Activated CD4-positive, alpha-beta T cell treated with anti-CD3 and anti-CD28 coated beads, Interleukin-2, amount 50 U/mL, for 1 hour (primary cell): ENCODE data around the gene GLT8D1.
"Not testable (repeated sequence)": the region's sequence is repeated elsewhere in the genome, so short reads cannot be mapped to it uniquely, and the experiment has no call there.

ENCODE experiments used
- DNase-seq: peaks from one replicate; pipeline ENCODE4 v3.0.0-alpha.2; 2020

GLT8D1 gene, protein sequence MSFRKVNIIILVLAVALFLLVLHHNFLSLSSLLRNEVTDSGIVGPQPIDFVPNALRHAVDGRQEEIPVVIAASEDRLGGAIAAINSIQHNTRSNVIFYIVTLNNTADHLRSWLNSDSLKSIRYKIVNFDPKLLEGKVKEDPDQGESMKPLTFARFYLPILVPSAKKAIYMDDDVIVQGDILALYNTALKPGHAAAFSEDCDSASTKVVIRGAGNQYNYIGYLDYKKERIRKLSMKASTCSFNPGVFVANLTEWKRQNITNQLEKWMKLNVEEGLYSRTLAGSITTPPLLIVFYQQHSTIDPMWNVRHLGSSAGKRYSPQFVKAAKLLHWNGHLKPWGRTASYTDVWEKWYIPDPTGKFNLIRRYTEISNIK

DNA sequence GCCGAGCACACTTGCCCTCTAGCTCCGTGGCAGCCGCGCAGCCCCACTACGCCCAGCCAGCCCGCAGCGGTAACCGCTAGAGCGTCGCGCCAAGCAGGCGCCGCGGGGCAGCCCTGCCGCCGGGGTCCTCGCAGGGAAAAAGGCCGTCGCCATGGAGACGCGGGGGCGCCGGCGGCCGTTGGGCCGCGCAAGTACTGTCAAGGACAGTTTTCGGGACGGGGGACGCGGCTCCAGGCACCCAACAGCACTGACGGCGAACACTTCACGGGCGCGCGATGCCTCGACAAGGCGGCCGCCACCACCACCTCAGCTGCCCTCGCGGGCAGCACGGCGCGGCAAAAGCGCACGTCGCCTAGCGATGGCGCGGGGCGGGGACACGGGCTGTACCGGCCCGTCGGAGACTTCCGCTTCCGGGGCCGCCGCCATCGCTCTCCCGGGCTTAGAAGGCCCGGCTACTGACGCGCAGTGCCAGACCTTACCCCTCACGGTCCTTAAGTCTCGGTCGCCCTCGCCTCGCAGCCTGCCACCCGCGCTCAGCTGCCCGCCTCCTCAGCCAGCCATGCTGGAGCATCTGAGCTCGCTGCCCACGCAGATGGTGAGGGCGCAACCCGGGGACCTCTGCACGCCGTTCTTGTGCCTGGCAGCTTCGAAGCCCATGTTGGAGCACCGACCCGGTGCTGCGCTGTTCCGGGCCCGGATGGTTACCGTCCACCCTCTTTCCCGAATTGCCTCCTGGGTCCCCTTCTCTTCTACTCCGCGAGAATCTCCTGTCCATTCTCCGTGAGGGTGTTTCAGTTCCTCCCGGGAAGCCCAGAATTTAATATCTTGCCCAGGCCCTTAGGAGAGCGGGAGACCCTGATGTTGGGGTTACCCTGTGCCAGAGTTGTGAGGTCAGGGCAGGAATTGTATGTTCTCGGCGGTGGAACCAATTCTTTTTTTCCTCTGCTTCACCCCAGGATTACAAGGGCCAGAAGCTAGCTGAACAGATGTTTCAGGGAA is at the start of gene GLT8D1, which contains the start of gene SPCS1:
Gene GLT8D1, minus strand, starts transcription at position 104 of the 999 bp plus-strand sequence. CDS start 5,331 bp downstream, outside the sequence.
Gene SPCS1, plus strand, starts transcription at position 419 of the 999 bp plus-strand sequence. Its CDS starts 141 bp downstream, at position 560.
- peak; percentile 81 for DNase-seq

DNA sequence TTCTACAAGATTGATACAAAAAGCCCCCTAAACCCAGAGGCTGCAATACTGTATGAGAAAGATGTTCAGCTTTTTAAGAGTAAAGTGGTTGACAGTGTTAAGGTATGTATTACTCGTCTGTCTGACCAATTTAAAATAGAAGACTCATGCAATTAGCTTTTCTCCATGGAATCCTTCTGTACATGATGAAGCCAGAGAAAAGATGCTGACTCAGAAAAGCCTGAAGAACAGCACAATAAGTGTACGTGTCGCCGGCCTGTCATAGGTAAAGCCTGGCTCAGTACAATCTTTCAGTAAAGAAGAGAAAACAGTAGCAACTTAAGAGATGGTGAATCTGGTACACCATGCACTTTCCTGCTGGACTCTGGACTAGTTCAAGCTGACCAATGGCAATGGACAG is 48.8 kb upstream of the GLT8D1 start:
- no peak for DNase-seq

DNA sequence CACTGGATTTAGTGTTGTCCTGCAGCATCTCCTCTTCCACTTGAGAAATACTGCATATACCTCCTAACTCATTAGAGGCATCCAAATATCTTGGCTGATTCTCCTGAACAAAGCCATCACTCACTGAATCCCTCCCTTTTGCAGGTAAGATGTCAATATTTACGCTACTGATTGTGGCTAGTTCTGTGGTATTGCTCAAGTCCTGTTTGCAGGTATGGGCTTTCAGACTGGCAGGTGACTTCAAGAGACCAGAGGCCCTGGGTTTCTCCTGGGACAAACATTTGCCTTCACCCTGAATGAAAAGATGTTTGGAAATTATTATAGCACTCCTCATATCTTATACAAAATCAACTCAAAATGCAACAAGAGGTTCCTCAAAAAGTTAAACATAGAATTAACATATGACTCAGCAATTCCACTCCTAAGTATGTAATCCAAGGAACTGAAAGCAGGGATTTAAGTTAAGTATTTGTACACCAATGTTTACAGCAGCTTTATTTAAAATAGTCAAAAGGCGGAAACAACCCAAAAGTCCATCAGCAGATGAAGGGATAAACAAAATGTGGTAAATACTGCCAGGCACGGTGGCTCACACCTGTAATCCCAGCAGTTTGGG is 46.6 kb upstream of the GLT8D1 start:
- DNase-seq: no peak

DNA sequence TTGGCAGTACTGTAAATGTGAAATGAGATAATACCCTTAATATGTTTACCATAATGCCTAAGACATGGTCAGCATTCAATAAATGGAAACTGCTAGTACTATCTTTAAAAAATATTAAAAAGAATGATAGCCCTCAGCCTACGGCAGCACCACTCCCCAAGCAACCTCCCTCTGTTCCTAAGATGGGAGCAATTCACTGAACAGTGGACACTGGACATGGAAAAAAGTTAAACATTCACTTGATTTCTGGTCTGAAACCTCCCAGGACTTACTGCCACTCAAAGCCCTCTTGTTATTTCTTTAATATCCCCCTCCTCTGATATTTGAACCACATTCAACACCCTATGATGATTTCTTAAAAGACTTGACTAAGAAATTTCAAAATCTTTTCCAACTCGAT is 38.1 kb upstream of the GLT8D1 start:
- no peak for DNase-seq

DNA sequence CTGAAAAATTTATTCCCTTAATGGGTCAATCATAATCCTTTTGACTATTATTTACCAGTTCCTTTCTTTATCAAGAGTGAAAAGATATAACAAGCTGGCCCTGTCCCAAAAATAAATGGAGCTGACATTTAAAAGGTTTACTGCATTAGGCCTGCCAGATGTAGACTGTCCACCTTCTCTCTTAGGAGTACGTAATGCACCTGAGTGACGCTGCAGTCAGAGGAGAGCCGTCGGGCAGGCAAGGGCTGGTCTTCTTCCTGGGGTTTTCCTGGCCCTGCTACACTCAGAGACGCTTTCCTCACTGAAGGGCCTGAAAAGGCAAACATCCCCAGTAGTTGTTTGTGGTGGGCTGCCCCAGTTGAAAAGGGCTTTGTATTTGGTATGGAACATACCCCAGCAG is 37.6 kb upstream of the GLT8D1 start:
- no peak for DNase-seq

DNA sequence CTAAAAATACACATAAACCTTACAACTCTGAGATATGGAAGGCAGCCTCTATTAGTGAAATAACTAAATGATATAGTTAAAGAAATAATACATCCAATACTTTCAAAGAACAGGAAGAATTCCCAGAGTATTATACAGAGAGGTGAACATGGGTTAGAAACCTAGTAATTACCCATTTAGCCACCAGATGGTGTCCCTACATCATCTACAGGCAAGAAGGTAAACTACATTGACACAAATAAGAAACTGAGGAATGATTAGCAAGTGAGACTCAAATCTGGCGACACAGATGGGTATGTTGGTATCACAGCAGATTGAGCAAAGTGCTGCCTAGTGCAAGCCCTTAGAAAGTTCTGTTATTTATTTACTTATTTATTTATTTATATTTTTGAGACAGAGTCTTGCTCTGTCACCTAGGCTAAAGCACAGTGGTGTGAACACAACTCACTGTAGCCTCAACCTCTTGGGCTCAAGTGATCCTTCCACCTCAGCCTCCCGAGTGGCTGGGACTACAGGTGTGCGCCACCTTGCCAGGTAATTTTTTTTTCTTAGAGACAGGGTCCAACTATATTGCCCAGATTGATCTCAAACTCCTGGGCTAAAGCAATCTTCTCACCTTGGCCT is 36.9 kb upstream of the GLT8D1 start:
- DNase-seq: no peak

DNA sequence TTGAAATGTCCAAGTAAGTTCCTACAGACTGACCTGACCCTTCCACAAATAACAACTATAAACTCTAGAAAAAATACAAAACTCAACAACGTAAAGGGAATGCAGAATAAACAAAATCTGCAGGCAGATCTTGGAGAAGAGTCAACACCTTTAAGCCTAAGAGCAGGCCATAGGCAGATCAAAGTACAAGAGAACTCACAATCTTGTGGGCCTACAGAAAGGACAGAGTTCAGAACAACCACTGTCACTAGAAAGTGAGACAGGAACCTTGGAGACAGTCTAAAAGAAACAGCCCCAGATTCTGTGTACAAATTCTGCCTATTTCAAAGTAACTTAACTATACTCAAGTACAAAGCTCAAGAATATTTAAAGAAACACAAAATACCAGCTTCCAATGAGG is 34.1 kb upstream of the GLT8D1 start:
- DNase-seq: no peak

DNA sequence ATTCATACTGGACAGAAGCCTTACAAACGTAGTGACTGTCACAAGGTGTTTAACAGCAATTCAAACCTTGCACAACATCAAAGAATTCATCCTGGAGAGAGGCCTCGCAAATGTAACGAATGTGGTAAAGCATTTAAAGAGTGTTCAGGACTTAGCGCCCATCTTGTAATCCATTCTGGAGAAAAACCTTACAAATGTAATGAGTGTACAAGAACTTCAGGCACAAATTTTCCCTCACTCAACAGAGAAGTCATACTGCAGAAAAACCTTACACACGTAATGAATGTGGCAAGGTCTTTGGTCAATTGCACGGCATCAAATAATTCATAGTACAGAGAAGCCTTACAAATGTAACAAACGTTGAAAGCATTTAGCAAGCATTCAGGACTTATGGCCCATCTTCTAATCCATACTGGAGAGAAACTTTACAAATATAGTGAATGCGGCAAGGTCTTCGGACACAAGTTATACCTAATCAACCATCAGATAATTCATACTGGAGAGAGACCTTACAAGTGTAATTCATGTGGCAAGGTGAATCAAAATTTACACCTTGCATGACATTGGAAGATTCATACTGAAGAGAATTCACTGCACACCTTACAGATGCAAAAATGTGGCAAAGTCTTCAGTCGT is 27.8 kb upstream of the GLT8D1 start:
- no peak for DNase-seq

DNA sequence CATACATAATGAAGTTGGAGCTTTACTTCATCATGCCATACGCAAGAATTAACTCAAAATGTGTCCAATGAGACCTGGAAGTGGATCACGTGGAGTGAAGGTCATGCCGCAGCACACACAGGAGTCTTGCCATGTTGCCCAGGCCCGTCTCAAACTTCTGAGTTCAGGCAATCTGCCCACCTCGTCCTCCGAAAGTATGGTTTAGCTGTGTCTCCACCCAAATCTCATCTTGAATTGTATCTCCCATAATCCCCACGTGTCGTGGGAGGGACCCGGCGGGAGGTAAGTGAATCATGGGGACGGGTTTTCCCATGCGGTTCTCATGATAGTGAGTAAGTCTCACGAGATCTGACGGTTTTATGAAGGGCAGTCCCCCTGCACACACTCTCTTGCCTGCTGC is 26.0 kb upstream of the GLT8D1 start:
- no peak for DNase-seq

DNA sequence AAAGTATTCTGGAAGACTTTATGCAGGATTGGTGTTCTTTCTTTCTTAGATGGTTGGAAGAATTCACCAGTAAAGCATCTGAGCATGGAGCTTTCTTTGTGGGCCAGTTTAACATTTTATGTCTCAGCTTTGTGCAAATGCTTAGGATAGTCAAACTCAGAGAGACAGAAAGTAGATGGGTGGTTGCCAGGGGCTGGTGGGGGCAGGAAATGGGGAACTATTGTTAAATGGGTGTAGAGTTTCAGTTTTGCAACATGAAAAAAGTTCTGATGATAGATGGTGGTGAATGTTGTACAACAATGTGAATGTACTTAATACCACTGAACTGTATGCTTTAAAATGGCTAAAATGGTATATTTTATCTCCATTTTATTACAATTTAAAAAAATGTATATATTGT is 25.1 kb upstream of the GLT8D1 start:
- no peak for DNase-seq

DNA sequence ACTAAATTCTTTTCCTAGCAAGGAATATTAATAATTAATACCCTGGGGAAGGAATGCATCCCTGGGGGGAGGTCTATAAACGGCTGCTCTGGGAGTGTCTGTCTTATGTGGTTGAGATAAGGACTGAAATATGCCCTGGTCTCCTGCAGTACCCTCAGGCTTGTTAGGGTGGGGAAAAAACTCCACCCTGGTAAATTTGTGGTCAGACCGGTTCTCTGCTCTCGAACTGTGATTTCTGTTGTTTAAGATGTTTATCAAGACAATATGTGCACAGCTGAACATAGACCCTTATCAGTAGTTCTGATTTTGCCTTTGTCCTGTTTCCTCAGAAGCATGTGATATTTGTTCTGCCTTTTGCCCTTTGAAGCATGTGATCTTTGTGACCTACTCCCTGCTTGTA is 23.2 kb upstream of the GLT8D1 start:
- DNase-seq: not testable (repeated sequence)

DNA sequence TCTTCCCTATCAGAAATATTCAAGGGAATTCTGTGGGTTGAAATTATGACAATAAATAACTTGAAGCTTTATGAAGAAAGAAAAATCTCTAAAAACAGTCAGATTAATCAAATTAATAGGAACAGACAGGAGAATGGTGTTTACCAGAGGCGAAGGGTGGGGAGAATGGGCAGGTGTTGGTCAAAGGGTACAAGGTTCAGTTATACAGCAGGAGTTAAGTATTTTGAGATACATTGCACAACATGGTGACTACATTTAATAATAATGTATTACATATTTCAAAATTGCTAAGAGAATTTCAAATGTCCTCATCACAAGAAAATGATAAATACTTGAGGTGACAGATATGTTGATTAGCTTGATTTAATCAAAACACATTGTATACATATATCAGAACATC is 18.9 kb upstream of the GLT8D1 start:
- no peak for DNase-seq

DNA sequence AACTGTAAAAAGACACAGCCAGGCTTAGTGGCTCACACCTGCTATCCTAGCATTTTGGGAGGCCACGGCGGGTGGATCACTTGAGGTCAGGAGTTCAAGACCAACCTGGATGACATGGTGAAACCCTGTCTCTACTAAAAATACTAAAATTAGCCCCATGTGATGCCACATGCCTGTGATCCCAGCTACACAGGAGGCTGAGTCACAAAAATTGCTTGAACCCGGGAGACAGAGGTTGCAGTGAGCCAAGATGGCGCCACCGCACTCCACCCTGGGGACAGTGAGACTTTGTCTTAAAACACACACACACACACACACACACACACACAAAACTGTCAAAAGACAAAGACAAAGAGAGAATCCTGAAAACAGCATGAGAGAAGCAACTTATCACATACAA is 18.3 kb upstream of the GLT8D1 start:
- no peak for DNase-seq

DNA sequence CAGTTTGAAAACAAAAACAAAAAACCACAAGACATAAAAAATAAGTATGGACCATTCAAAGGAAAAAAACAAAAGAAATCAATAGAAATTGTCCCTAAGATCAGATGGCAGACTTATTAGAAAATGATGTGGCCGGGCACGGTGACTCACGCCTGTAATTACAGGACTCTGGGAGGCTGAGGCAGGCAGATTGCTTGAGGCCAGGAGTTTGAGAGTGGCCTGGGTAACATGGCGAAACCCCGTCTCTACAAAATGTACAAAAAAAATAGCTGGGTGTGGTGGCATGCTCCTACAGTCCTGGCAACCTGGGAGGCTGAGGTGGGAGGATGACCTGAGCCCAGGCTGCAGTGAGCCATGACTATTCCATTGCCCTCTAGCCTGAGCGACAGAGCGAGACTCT is 16.9 kb upstream of the GLT8D1 start:
- no peak for DNase-seq

DNA sequence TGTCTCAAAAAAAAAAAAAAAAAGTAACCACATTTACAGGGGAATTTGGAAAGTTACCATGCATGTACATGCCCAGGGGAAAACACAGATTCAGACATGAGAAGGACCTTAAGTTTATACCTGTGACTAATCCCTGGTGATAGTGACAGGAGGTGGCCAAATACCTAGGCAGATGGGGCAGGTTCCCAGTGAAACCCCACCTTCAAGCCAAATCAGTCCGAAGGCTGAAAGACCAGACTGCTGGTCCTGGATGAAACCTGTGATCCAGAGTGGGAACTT is 16.1 kb upstream of the GLT8D1 start:
- DNase-seq: no peak

DNA sequence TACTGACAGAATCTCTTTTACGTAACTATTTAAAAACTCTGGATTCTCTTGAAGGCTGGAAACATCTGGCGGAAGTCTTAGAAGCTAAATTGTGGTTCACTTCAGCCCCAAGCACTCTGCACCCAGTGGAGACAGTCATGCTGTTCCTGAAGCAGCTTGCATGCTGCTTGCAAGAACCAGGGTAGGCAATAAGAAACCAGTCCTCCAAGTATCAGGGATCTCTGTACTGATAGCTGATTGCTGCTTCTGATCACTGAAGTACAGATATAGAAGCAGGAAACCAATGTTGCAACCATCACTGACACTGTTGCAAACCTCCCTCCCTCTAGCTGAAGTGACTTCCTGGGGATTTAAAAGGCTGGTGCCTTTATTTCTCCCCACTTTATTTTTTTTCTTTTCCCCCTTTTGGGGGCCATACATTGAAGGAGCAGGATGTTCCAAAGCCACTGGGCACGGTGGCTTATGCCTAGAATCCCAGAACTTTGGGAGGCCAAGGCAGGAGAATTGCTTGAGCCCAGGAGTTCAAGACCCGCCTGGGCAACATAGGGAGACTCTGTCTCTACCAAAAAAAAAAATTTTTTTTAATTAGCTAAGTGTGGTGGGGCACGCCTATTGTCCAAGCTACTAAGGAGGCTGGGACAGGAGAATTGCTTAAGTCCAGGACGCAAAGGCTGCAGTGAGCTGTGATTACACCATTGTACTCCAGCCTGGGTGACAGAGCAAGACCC is 15.6 kb upstream of the GLT8D1 start:
- DNase-seq: peak; percentile 8

DNA sequence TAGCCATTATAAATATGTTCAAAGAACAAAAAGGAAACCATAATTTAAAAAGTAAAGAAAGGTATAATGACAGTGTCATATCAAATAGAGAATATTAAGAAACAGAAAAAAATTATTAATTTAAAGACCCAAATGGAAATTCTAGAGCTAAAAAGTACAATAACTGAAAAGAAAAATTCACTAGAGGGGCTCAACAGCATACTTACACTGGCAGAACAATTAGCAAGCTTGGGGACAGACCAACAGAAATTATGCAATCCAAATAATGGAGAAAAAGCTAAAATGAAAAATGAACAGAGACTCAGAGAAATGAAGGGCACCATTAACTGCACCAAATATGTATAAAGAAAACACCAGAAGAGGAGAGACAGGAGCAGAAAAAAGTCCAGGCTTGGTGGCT is 14.0 kb upstream of the GLT8D1 start:
- no peak for DNase-seq

DNA sequence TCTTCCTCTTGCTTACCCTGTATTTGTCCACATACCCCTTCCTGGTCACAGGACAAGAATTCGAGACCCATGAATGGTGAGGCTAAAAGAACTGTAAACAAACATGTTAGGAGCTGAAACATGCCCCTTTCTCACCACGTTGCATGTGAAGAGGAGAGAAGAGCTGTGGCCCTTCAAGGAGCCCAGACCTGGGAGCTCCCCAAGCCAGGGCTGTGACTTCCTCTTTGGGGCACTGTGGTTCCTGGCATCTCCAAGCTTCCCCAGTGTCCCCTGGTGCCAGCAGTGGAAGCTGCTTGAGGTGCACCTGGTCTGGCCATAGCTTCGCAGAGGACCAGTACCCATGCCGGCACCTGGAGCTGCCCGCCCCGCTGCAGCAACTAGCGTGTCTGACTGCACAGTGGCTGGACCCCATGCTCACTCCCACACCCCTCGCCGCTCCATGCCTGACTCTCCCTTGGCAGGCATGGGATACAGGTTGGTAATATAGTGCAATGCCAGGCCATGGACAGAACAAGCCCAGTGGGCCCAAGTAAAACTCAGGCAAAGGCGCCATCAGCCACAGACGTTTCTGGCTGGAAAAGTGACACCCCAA is 10.2 kb upstream of the GLT8D1 start:
- no peak for DNase-seq

DNA sequence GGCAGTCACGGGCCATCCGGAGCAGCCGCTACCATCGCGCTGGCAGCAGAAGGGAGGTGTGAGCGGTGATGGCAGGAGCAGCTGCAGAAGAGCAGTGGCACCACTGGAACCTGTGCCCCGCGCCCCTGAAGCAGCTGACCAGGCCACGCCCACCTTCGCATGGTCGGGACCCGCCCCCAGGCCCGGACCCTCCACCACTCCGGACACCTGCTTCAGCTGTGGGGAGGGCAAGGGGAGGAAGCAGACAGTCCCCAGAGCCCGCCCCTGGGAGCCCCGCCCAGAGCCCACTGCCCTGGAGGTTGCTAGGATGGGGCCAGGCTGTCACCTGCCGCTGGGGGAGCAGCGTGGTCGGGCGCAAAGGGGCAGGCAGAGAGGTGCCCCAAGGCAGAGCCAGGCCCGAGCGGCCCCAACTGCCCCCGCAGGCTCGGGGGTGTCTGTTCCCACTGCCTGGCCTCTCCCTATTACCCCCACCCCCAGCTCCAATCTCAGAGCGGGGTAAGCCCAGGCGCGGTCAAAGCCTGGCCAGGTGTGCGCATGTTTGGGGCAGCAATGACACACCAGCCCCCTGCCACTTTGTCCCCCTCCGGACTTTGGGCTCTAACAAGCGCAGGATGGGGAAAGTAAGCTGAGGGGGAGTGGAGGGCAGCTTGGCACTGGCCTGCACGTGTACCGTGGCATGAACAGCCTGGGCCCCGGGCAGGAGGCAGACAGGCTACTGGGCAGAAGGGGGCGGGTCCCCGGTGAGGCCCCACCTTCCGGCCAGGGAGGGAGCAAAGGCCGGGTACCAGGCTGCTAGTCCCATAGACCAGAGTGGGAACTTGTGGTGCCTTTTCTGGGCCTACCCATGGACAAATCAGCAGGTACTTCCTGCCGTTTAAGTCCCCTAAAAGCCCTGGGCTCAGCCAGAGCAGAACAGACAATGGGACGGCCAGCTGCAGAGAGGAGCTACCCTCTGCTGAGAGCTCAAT is 9.0 kb upstream of the GLT8D1 start:
- no peak for DNase-seq
